Measurements from ENCODE around the gene PROCA1.

The PROCA1 gene

GRCh38 chr17:28719021-28719433 is 7.3 kb upstream of the PROCA1 start:
- Histone ChIP-seq H3K9me3 (ENCODE audit: insufficient read depth, low read depth, low read length) (no peaks in the 10 kb centered on the region), H3K36me3 (ENCODE audit: insufficient read depth, low read depth, low read length) (peaks cover 60% of the 10 kb centered on the region), H3K9ac (ENCODE audit: low read depth, low read length) (peak overlapping the region; percentile 90), H3K4me3 (ENCODE audit: low read length) (peak overlapping the region; percentile 82), H3K27ac (ENCODE audit: low read length) (peak overlapping the region; percentile 87), H3K4me1 (ENCODE audit: insufficient read depth, low read length) (peaks cover 20% of the 10 kb centered on the region), H3K27me3 (ENCODE audit: insufficient read depth, low read length) (no peaks in the 10 kb centered on the region)

- Histone ChIP-seq H3K4me1 (ENCODE audit: insufficient read depth, low read length) (peaks cover 20% of the 10 kb centered on the region), H3K27ac (ENCODE audit: low read length) (peak overlapping the region; percentile 66)
Observed at GRCh38 chr17:28718333-28719020, 6.8 kb upstream of the PROCA1 start.

DNA sequence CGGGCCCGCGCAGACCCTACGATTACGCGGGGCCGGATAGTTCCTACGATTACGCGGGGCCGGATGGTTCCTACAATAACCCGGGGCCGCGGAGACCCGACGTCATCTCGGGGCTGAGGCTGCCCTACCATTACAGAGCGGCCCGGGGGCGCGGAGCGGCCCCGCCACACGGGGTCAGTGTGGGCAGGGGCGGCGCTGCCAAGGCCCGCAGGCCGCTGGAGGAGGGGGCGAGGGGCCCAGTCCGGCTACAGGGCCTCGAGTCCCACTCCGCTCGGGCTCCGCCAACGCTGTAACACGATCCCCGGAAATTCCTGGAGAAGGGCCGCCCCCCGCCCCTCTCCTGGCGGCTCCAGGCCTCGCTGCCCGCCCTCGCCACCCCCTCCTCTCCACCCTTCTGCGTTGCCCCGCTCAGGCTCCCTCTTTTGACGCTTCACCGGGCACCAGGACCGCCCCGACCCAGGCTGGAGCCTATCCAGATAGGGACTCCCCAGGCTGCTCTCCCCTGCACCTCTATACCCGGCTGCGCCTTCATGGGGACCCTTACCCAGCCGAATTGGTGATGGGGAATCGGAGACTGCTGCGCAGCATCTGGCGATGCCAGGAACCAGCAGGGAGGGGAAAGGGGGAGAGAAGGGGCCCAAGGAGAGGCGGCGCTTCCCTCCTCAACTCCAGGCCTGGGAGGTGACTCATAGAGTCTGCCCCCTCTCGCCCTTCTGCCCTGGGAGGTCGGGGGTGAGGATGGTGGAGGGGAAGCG is 6.1 kb upstream of the PROCA1 start, which contains the start of gene RAB34:
TSS of gene RAB34 (minus strand) at position 291 of the 755 bp plus-strand sequence. CDS start 602 bp downstream, outside the sequence.
- Histone ChIP-seq H3K27ac (ENCODE audit: low read length) (peak within 1 kb of the TSS; percentile 66), H3K4me1 (ENCODE audit: insufficient read depth, low read length) (peaks cover 20% of the 10 kb centered on the region), H3K9ac (ENCODE audit: low read depth, low read length) (peak within 1 kb of the TSS; percentile 88), H3K4me3 (ENCODE audit: low read length) (peak within 1 kb of the TSS; percentile 87), H3K9me3 (ENCODE audit: insufficient read depth, low read depth, low read length) (no peaks in the 10 kb centered on the region), H3K27me3 (ENCODE audit: insufficient read depth, low read length) (no peaks in the 10 kb centered on the region), H3K36me3 (ENCODE audit: insufficient read depth, low read depth, low read length) (peaks cover 57% of the 10 kb centered on the region)

More at GRCh38 chr17:28718333-28719020, 6.8 kb upstream of the PROCA1 start:
- Histone ChIP-seq H3K9me3 (ENCODE audit: insufficient read depth, low read depth, low read length) (no peaks in the 10 kb centered on the region), H3K4me3 (ENCODE audit: low read length) (peak overlapping the region; percentile 82), H3K9ac (ENCODE audit: low read depth, low read length) (peak overlapping the region; percentile 82), H3K27me3 (ENCODE audit: insufficient read depth, low read length) (no peaks in the 10 kb centered on the region), H3K36me3 (ENCODE audit: insufficient read depth, low read depth, low read length) (peaks cover 59% of the 10 kb centered on the region)

DNA sequence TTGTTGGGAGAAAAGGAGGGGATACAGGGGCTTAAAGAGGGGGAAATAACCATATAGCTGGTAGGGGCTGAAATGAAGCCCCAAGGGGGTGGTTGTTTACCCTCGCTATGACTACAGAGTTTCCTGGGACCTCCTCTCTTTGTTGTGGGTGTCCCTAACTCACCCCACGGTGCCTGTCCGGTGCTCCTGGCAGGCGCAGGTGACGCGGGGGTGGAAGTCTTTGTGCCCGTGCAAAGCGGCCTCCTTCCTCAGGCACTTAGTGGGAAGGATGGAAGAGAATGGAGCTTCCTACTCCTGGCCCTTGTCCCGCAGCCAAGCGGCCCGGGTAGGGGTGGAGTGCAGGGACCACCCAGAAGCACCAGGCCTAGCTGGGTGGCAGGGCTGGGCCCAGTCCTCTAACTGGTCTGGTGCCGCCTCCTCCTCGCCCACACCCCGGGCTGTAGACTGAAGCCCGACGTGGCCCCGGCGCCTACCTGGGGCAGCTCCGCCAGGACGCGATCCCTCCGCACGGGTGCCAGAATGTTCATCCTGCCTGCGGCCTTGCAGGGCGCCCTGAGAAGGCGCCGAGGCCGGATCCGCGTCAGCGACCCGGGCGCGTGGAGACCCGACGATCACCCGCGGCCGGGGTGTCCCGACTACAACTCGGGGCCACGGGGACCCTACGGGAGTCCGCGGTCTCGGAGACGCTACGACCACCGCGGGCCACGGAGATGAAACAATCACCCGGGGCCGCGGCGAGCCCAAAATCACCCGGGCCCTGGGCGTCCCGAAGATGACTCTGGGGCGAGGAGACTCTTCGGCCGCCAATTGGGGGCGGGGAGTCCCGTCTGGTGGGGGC is 5.3 kb upstream of the PROCA1 start:
- Histone ChIP-seq H3K36me3 (ENCODE audit: insufficient read depth, low read depth, low read length) (peaks cover 49% of the 10 kb centered on the region), H3K27ac (ENCODE audit: low read length) (peak overlapping the region; percentile 32), H3K9ac (ENCODE audit: low read depth, low read length) (peak overlapping the region; percentile 88), H3K27me3 (ENCODE audit: insufficient read depth, low read length) (no peaks in the 10 kb centered on the region), H3K4me1 (ENCODE audit: insufficient read depth, low read length) (peaks cover 20% of the 10 kb centered on the region), H3K9me3 (ENCODE audit: insufficient read depth, low read depth, low read length) (no peaks in the 10 kb centered on the region), H3K4me3 (ENCODE audit: low read length) (peak overlapping the region; percentile 87)

- Histone ChIP-seq H3K4me1 (ENCODE audit: insufficient read depth, low read length) (peaks cover 17% of the 10 kb centered on the region), H3K9ac (ENCODE audit: low read depth, low read length) (no peak overlapping the region), H3K36me3 (ENCODE audit: insufficient read depth, low read depth, low read length) (peaks cover 33% of the 10 kb centered on the region), H3K9me3 (ENCODE audit: insufficient read depth, low read depth, low read length) (no peaks in the 10 kb centered on the region), H3K27me3 (ENCODE audit: insufficient read depth, low read length) (no peaks in the 10 kb centered on the region), H3K27ac (ENCODE audit: low read length) (no peak overlapping the region), H3K4me3 (ENCODE audit: low read length) (no peak overlapping the region)
Observed at GRCh38 chr17:28715217-28715616, 3.5 kb upstream of the PROCA1 start.

DNA sequence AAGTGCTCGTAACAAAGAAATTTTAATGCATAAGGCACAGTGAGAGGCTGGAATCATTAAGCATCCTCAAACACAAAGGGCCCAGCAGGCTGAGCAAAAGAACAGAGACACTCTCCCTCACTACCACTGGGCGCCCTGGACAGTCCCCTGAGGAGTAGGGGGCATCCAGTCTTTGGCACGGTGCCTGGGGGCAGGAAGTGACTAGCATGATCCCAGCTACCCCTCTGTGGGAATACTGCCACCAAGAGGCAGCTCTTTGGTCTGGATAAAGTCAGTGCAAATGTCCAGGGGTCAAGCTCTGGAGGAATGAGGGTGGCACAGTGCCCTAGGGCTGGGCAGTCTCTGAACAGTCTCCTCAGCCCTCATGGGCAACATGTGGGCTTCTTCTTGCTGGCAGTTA is 2.6 kb upstream of the PROCA1 start:
- Histone ChIP-seq H3K36me3 (ENCODE audit: insufficient read depth, low read depth, low read length) (peaks cover 31% of the 10 kb centered on the region), H3K27ac (ENCODE audit: low read length) (no peak overlapping the region), H3K9ac (ENCODE audit: low read depth, low read length) (no peak overlapping the region), H3K4me1 (ENCODE audit: insufficient read depth, low read length) (peaks cover 17% of the 10 kb centered on the region), H3K27me3 (ENCODE audit: insufficient read depth, low read length) (no peaks in the 10 kb centered on the region), H3K9me3 (ENCODE audit: insufficient read depth, low read depth, low read length) (no peaks in the 10 kb centered on the region), H3K4me3 (ENCODE audit: low read length) (no peak overlapping the region)

DNA sequence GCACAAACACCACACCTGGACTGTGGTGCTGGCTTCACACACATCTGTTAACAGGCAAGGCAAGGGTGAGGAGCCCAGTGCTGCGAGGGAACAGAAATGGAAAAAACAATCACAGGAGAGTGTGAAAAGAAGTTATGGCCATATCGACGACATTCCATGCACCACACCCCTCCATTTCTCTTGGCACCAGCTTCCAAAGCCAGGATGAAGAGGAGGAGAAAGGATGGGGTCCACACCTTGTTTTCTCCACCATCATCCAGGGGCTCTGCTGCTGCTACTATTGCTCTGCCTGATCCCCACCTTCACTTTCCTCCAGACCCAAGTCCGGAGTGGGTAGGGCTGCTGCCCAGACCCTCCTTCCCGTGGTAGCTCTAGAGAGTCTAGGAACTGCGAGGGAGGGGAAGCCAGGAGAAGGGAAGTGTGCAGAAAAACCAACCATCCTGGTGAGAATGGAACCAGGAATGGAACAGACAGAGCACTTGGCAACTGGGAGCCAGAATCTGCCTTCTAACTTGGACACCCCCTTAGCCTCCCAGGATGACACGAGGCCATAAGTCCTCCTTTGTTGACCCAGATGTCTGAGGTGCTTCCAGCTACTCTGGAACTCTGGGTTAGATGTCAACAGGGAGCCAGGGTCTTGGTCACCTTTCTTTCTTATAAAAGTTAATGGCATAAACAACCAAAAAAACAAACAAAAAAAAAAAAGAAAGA is 1.2 kb upstream of the PROCA1 start:
- H3K4me3 ChIP-seq (ENCODE audit: low read length), result peak overlapping the region; percentile 94
- H3K9ac ChIP-seq (ENCODE audit: low read depth, low read length), result peak overlapping the region; percentile 93; the same call in 1 of the 2 replicates
- no peaks in the 10 kb centered on the region for H3K9me3 ChIP-seq (ENCODE audit: insufficient read depth, low read depth, low read length)
- no peak overlapping the region for H3K27ac ChIP-seq (ENCODE audit: low read length)
- H3K4me1 ChIP-seq (ENCODE audit: insufficient read depth, low read length), result peaks cover 17% of the 10 kb centered on the region
- H3K36me3 ChIP-seq (ENCODE audit: insufficient read depth, low read depth, low read length), result peaks cover 31% of the 10 kb centered on the region
- H3K27me3 ChIP-seq (ENCODE audit: insufficient read depth, low read length), result no peaks in the 10 kb centered on the region

- no peaks in the 10 kb centered on the region for H3K27me3 ChIP-seq (ENCODE audit: insufficient read depth, low read length)
- H3K9ac ChIP-seq (ENCODE audit: low read depth, low read length), result peak overlapping the region; percentile 93; the same call in 1 of the 2 replicates
- no peaks in the 10 kb centered on the region for H3K9me3 ChIP-seq (ENCODE audit: insufficient read depth, low read depth, low read length)
- H3K27ac ChIP-seq (ENCODE audit: low read length), result peak overlapping the region; percentile 79
- peaks cover 31% of the 10 kb centered on the region for H3K36me3 ChIP-seq (ENCODE audit: insufficient read depth, low read depth, low read length)
- peaks cover 18% of the 10 kb centered on the region for H3K4me1 ChIP-seq (ENCODE audit: insufficient read depth, low read length)
- peak overlapping the region; percentile 94 for H3K4me3 ChIP-seq (ENCODE audit: low read length)
Observed at GRCh38 chr17:28712032-28712704, 480 bp upstream of the PROCA1 start.

DNA sequence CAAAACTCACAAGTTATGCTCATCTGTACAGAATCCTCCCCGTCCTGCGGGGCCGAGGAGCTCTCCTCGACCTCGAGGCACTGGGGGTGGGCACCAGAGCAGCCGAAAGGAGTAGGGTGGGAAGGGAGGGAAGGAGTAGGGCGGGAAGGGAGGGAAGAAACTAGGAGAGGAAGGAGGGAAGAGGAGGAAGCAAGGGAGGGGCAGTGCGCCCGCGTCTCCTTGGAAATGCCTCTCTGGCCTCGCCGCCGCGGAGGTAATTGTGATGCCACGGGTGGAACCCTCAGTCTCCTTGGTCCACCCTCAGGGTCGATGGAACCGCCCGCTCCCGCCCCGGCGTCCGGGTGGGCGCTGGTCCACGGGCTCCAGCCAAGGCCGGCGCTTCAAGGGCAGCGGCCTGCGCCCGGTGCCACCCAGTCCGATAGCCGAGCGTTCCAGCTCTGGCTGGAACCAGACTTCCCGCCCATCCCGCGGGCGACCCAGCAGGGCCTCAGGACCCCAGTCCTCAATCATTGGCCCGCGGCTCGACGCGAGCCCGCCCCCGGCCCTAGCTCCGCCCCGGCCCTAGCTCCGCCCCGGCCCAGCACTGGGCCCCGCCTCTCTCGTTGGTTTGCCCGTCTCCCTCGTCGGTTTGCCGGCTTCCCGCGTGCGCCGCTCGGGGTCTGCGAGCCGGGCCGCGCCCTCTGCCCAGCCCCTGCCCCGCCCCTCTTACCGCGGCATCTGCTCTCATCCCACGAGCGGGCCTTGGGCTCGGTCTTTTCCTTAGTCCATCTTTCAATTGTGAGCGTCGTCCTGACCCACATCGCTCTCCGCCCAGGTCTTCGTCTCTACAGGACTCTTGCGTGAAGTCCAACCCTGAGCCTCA is 596 bp downstream of the PROCA1 start:
- H3K27me3 ChIP-seq (ENCODE audit: insufficient read depth, low read length), result no peaks in the 10 kb centered on the region
- H3K27ac ChIP-seq (ENCODE audit: low read length), result peak overlapping the region; percentile 95
- peak overlapping the region; percentile 94 for H3K4me3 ChIP-seq (ENCODE audit: low read length)
- H3K36me3 ChIP-seq (ENCODE audit: insufficient read depth, low read depth, low read length), result peaks cover 34% of the 10 kb centered on the region
- H3K4me1 ChIP-seq (ENCODE audit: insufficient read depth, low read length), result peaks cover 17% of the 10 kb centered on the region
- peak overlapping the region; percentile 99 for H3K9ac ChIP-seq (ENCODE audit: low read depth, low read length)
- H3K9me3 ChIP-seq (ENCODE audit: insufficient read depth, low read depth, low read length), result no peaks in the 10 kb centered on the region

GRCh38 chr17:28707339-28707720 is 4.4 kb downstream of the PROCA1 start:
- peaks cover 31% of the 10 kb centered on the region for H3K36me3 ChIP-seq (ENCODE audit: insufficient read depth, low read depth, low read length)
- H3K27ac ChIP-seq (ENCODE audit: low read length), result no peak overlapping the region
- no peaks in the 10 kb centered on the region for H3K9me3 ChIP-seq (ENCODE audit: insufficient read depth, low read depth, low read length)
- H3K9ac ChIP-seq (ENCODE audit: low read depth, low read length), result no peak overlapping the region
- peaks cover 5% of the 10 kb centered on the region; the same call in 1 of the 2 replicates for H3K4me1 ChIP-seq (ENCODE audit: insufficient read depth, low read length)
- H3K27me3 ChIP-seq (ENCODE audit: insufficient read depth, low read length), result no peaks in the 10 kb centered on the region
- H3K4me3 ChIP-seq (ENCODE audit: low read length), result no peak overlapping the region
